Measurements from ENCODE around the gene VDR. TPM values are rescaled to one million over a fixed set of nuclear protein-coding genes. Genes with fewer than 3 reads are reported as not detected.
A peak's percentile ranks its signal among the peaks of the same experiment; 100 is the strongest.
"Not testable (repeated sequence)": the region's sequence is repeated elsewhere in the genome, so short reads cannot be mapped to it uniquely, and the experiment has no call there.

Gene VDR
- total RNA-seq, 1 donor from 2014 or later: 17.6 TPM

GRCh38 chr12:47816403-47817271, 88.2 kb downstream of the VDR start:
- no peak for DNase-seq (ENCODE audit: low read depth)

GRCh38 chr12:47815447-47815846, 89.3 kb downstream of the VDR start:
- not testable (repeated sequence) for DNase-seq (ENCODE audit: low read depth)

- DNase-seq (ENCODE audit: low read depth): no peak
These were observed 90.1 kb downstream of the VDR start for GRCh38 chr12:47814539-47815170.

- DNase-seq (ENCODE audit: low read depth): no peak
These were observed 91.1 kb downstream of the VDR start for GRCh38 chr12:47813511-47814196.

GRCh38 chr12:47812797-47813510, 91.8 kb downstream of the VDR start:
- DNase-seq (ENCODE audit: low read depth): peak; percentile 88

- no peak for DNase-seq (ENCODE audit: low read depth)
These were observed 93.0 kb downstream of the VDR start for GRCh38 chr12:47811581-47812484.

- no peak for DNase-seq (ENCODE audit: low read depth)
These were observed 93.8 kb downstream of the VDR start for GRCh38 chr12:47811072-47811396.

GRCh38 chr12:47809518-47809917, 95.3 kb downstream of the VDR start:
- DNase-seq (ENCODE audit: low read depth): not testable (repeated sequence)

GRCh38 chr12:47808574-47809365, 96.0 kb downstream of the VDR start:
- no peak for DNase-seq (ENCODE audit: low read depth)

- DNase-seq (ENCODE audit: low read depth): peak; percentile 89
These were observed 96.7 kb downstream of the VDR start for GRCh38 chr12:47808050-47808449.

GRCh38 chr12:47807338-47807737, 97.5 kb downstream of the VDR start:
- peak; percentile 85 for DNase-seq (ENCODE audit: low read depth)

GRCh38 chr12:47805417-47805816, 99.4 kb downstream of the VDR start:
- no peak for DNase-seq (ENCODE audit: low read depth)

GRCh38 chr12:47804171-47804570, 100.6 kb downstream of the VDR start:
- no peak for DNase-seq (ENCODE audit: low read depth)

GRCh38 chr12:47803191-47803875, 101.5 kb downstream of the VDR start:
- DNase-seq (ENCODE audit: low read depth): no peak

GRCh38 chr12:47802312-47802711, 102.5 kb downstream of the VDR start:
- no peak for DNase-seq (ENCODE audit: low read depth)

- no peak for DNase-seq (ENCODE audit: low read depth)
These were observed 102.9 kb downstream of the VDR start for GRCh38 chr12:47801904-47802246.

GRCh38 chr12:47801170-47801903, 103.5 kb downstream of the VDR start:
- no peak for DNase-seq (ENCODE audit: low read depth)

GRCh38 chr12:47800582-47800981, 104.2 kb downstream of the VDR start:
- DNase-seq (ENCODE audit: low read depth): no peak
